ENCODE measurements around the gene DCBLD1. TPM values are rescaled to one million over a fixed set of nuclear protein-coding genes. Genes with fewer than 3 reads are reported as not detected.

The DCBLD1 gene
- total RNA-seq, 4 donors from 2014 or later, result 6.9 to 13.2 (median 10.0) TPM

DNA sequence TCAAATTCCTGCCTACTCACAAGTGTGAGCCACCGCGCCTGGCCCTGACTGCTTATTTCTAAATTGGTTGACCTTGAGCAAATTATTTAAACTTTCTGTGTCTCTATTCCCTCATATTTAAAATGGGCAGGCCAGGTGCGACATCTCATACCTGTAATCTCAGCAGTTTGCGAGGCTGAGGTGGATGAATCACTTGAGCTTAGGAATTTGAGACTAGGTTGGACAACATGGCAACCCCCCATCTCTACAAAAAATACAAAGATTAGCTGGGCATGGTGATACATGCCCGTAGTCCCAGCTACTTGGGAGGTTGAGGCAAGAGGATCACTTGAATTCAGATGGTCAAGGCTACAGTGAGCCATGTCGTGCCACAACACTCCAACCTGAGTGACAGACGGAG lies 26.5 kb downstream of the DCBLD1 start:
- no peaks in the 10 kb centered on the region for H3K9me3 ChIP-seq
- no peak overlapping the region for H3K27ac ChIP-seq
- H3K4me1 ChIP-seq, result peaks cover 0 to 12% (median 4%) of the 10 kb centered on the region in 4 donors
- no peak for TF ChIP-seq POLR2A (IDR thresholded peaks at IDR 0.05)
- no peak for TF ChIP-seq EP300 (IDR thresholded peaks at IDR 0.05)
- TF ChIP-seq, protein P1, sequence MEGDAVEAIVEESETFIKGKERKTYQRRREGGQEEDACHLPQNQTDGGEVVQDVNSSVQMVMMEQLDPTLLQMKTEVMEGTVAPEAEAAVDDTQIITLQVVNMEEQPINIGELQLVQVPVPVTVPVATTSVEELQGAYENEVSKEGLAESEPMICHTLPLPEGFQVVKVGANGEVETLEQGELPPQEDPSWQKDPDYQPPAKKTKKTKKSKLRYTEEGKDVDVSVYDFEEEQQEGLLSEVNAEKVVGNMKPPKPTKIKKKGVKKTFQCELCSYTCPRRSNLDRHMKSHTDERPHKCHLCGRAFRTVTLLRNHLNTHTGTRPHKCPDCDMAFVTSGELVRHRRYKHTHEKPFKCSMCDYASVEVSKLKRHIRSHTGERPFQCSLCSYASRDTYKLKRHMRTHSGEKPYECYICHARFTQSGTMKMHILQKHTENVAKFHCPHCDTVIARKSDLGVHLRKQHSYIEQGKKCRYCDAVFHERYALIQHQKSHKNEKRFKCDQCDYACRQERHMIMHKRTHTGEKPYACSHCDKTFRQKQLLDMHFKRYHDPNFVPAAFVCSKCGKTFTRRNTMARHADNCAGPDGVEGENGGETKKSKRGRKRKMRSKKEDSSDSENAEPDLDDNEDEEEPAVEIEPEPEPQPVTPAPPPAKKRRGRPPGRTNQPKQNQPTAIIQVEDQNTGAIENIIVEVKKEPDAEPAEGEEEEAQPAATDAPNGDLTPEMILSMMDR (IDR thresholded peaks at IDR 0.05), result no peak
- WGBS, 2 donors, result 96 to 98% methylated on average over 7 of the region's 7 CpGs
- peaks cover 0 to 6% (median 0%) of the 10 kb centered on the region in 3 donors for H3K36me3 ChIP-seq
- no peaks in the 10 kb centered on the region for H3K27me3 ChIP-seq
- no peak for DNase-seq (ENCODE audit: low spot score in 2 of 2)
- H3K4me3 ChIP-seq, result no peak overlapping the region

DNA sequence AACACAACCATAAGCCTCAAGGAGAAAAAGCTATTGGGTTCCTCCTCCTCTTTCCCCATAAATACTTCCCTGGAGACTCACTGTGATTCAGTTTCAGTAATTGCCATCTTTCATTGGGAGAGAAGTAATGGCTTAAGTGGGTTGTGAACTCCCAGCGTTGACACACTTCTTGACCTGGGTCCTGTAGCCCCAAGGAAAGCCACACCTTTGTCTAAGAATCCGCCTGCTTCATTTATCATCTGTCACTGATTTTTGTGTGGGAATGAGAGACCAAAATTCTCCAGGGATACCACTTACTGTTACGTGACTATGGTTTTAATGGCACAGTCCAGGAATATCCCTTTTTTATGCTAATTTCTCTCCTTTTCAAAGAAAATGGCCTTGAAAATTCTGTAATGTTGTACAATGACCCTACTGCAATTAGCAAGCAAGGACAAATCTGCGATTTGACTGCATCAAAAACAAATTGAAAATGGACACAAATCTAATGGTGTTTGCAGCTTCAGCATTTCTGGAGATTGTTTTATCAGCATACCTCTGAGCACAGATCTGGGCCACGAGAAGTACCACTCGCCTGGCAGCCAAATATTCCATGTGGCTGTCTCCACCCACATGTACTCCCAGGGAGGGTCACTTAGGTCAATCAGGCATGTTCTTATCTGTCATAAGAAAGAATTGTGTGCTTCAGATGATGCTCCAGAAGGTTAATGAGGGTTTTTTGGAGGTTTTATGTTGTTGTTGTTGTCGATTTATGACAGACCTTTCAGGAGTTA lies 29.8 kb downstream of the DCBLD1 start:
- DNase-seq (ENCODE audit: low spot score in 2 of 2), result no peak
- Histone ChIP-seq H3K4me3 (no peak overlapping the region), H3K27me3 (no peaks in the 10 kb centered on the region), H3K36me3 (peaks cover 0 to 9% (median 0%) of the 10 kb centered on the region in 3 donors), H3K4me1 (peaks cover 0 to 2% (median 0%) of the 10 kb centered on the region in 4 donors), H3K9me3 (no peaks in the 10 kb centered on the region), H3K27ac (no peak overlapping the region)
- TF ChIP-seq EP300 (IDR thresholded peaks at IDR 0.05) (no peak), POLR2A (IDR thresholded peaks at IDR 0.05) (no peak)
- TF ChIP-seq, protein P1 (IDR thresholded peaks at IDR 0.05), result no peak
- WGBS, 2 donors, result 87 to 88% methylated on average over 7 of the region's 7 CpGs

DNA sequence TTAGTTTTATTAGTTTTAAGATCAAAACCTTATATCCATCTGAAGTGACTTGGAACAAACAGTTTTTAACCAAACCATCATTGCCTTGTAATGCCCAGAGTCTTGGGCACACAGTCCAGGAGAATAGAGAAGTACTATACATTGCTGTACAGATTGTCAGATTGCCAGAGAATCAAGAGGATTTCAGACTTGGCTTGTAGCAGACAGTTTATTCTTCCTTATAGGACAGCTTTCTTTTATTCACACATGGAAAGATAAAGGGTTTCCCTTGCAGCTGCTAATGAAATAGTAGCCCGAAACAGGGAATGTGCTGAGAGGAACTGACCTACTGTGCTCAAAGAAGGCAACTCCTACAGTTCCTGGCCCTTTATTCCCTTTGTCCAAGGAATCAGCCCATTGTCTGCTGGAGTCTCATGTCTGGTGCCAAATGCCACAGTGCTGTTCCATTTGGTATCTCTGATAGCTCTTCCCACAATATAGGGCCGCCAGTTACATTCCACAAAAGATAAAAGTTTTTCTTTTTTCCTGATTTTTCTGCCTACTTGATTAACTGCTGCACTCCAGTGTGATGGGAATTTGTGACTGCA lies 30.6 kb downstream of the DCBLD1 start:
- Histone ChIP-seq H3K4me1 (no peaks in the 10 kb centered on the region), H3K4me3 (no peak overlapping the region), H3K27ac (no peak overlapping the region), H3K36me3 (peaks cover 0 to 12% (median 0%) of the 10 kb centered on the region in 3 donors), H3K27me3 (no peaks in the 10 kb centered on the region), H3K9me3 (no peaks in the 10 kb centered on the region)
- TF ChIP-seq, protein P1 (IDR thresholded peaks at IDR 0.05), result no peak
- TF ChIP-seq EP300 (IDR thresholded peaks at IDR 0.05) (no peak), POLR2A (IDR thresholded peaks at IDR 0.05) (no peak)
- no peak for DNase-seq (ENCODE audit: low spot score in 2 of 2)
- 32 to 58% methylated on average over 2 of the region's 2 CpGs for whole genome bisulfite sequencing, 2 donors

DNA sequence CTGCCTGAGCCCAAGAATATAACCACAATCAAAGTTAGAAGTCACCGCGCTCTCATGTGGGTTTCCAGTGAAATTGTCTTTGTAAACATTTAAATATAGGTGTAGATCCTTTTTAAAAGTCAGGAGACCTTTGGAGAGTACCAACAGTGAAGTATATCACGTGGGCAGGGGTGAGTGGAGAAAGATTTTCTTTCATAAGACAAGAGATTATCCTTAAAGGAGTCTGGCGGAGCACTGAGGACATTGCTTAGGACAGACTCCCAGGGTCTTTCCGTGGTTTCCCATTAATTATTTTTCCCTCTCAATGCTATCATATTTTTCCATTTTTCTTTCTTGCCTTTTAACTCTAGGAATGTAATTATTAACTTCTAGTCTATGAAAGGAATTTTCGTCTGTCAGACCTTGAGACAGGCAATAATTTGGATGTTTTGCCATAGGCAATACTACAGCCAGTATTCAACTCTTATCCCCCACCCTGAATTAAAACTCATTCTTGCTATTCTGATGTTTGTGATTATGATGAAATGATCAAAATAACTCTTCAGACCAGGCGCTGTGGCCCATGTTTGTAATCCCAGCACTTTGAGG lies 31.4 kb downstream of the DCBLD1 start:
- WGBS, 2 donors, result 89% methylated on average over 7 of the region's 7 CpGs
- no peaks in the 10 kb centered on the region for H3K9me3 ChIP-seq
- DNase-seq (ENCODE audit: low spot score in 2 of 2), result no peak
- TF ChIP-seq POLR2A (IDR thresholded peaks at IDR 0.05), result no peak
- TF ChIP-seq EP300 (IDR thresholded peaks at IDR 0.05), result no peak
- TF ChIP-seq, protein P1 (IDR thresholded peaks at IDR 0.05), result no peak
- H3K4me1 ChIP-seq, result no peaks in the 10 kb centered on the region
- H3K27ac ChIP-seq, result no peak overlapping the region
- H3K36me3 ChIP-seq, result peaks cover 0 to 12% (median 0%) of the 10 kb centered on the region in 3 donors
- H3K27me3 ChIP-seq, result no peaks in the 10 kb centered on the region
- H3K4me3 ChIP-seq, result no peak overlapping the region

DNA sequence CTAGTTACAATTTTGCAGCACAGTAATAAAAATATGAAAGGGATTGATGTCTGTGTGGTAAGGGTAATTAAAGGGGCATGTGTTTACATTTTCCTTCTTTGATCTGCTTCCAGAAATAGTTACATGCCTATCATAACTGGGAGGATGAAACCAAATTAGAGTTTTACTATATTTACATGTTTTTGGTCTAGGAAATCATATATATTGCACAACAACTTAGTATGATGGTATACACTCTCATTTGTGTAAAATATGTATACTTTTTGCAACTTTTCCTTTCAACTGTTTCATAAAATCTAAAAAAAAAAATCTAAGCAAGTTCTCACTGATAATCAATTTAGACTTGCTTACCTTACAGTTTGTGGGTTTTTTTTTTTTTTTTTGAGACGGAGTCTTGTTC lies 32.2 kb downstream of the DCBLD1 start:
- Histone ChIP-seq H3K27ac (no peak overlapping the region), H3K4me1 (no peaks in the 10 kb centered on the region), H3K36me3 (peaks cover 0 to 10% (median 0%) of the 10 kb centered on the region in 3 donors), H3K4me3 (no peak overlapping the region), H3K9me3 (no peaks in the 10 kb centered on the region), H3K27me3 (no peaks in the 10 kb centered on the region)
- WGBS, 2 donors, result 88 to 96% methylated on average over 1 of the region's 1 CpG
- DNase-seq (ENCODE audit: low spot score in 2 of 2), result no peak
- no peak for TF ChIP-seq EP300 (IDR thresholded peaks at IDR 0.05)
- TF ChIP-seq, protein P1 (IDR thresholded peaks at IDR 0.05), result no peak
- no peak for TF ChIP-seq POLR2A (IDR thresholded peaks at IDR 0.05)

Data from tibial nerve (tissue), 4 donors.